ENCODE results near the gene AWAT1. TPM values are rescaled to one million over a fixed set of nuclear protein-coding genes. Genes with fewer than 3 reads are reported as not detected.
"Not testable (repeated sequence)": the region's sequence is repeated elsewhere in the genome, so short reads cannot be mapped to it uniquely, and the experiment has no call there.

Gene AWAT1
- polyA plus RNA-seq, result not detected

DNA sequence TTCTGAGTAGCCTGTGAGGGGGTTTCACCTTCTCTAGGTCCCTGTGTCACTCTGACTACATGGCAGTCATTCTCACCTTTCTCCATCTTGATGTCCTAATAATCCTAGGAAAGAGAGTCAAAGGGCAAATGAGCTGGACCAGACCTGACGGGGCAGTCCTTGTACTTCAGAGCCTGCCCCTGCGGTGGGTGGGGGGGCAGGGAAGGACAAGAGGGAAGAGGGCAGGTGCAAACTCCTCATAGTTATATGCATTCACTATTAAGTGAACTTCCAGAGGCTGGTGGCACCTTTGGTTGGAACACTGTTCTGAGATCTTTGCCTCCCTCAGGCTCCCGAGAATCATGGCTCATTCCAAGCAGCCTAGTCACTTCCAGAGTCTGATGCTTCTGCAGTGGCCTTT, at the start of gene AWAT1:
TSS of gene AWAT1 (plus strand) at position 301 of the 400 bp plus-strand sequence. CDS start at position 342, 41 bp downstream.
- H3K36me3 ChIP-seq (ENCODE audit: control insufficient read depth in 2 of 2, insufficient read depth in 2 of 2, low read length in 1 of 2), result no peaks in the 10 kb centered on the region
- peaks cover 0 to 3% of the 10 kb centered on the region in 2 donors for H3K27me3 ChIP-seq (ENCODE audit: control insufficient read depth in 1 of 2, insufficient read depth in 2 of 2, low read length in 2 of 2)
- H3K4me1 ChIP-seq (ENCODE audit: control insufficient read depth in 2 of 2, insufficient read depth in 2 of 2, low read length in 1 of 2), result no peaks in the 10 kb centered on the region
- no peak within 1 kb of the TSS for H3K27ac ChIP-seq (ENCODE audit: low read depth in 2 of 2, low read length in 1 of 2)
- H3K4me3 ChIP-seq (ENCODE audit: low read depth in 1 of 2, low read length in 2 of 2), result no peak within 1 kb of the TSS
- whole genome bisulfite sequencing, 2 donors, result 59 to 87% methylated on average over 3 of the region's 3 CpGs
- H3K9me3 ChIP-seq (ENCODE audit: control insufficient read depth in 2 of 2, insufficient read depth in 1 of 2, low read depth in 1 of 2, low read length in 1 of 2), result no peaks in the 10 kb centered on the region

DNA sequence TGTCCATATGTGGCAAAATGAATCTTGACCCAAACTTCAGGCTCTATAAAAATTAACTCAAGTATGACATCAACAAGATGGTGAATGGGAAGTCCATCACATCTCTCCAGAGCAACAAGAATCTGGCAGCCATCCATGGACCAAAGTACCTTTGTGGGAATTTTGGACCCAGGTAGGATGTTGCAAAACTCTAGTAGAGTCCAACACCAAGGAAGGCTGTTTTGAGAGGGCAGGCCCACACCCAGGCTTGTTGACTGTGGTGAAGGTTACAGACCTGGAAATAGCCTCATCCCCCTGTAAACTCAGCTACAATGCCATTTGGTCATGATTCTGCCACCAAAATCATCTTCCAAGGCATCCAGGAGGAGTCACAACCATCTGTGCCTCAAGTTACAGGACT, 44.2 kb upstream of the AWAT1 start:
- Histone ChIP-seq H3K27me3 (ENCODE audit: control insufficient read depth in 1 of 2, insufficient read depth in 2 of 2, low read length in 2 of 2) (no peaks in the 10 kb centered on the region), H3K4me3 (ENCODE audit: low read depth in 1 of 2, low read length in 2 of 2) (no peak overlapping the region), H3K27ac (ENCODE audit: low read depth in 2 of 2, low read length in 1 of 2) (no peak overlapping the region), H3K9me3 (ENCODE audit: control insufficient read depth in 2 of 2, insufficient read depth in 1 of 2, low read depth in 1 of 2, low read length in 1 of 2) (no peaks in the 10 kb centered on the region), H3K4me1 (ENCODE audit: control insufficient read depth in 2 of 2, insufficient read depth in 2 of 2, low read length in 1 of 2) (no peaks in the 10 kb centered on the region), H3K36me3 (ENCODE audit: control insufficient read depth in 2 of 2, insufficient read depth in 2 of 2, low read length in 1 of 2) (no peaks in the 10 kb centered on the region)

DNA sequence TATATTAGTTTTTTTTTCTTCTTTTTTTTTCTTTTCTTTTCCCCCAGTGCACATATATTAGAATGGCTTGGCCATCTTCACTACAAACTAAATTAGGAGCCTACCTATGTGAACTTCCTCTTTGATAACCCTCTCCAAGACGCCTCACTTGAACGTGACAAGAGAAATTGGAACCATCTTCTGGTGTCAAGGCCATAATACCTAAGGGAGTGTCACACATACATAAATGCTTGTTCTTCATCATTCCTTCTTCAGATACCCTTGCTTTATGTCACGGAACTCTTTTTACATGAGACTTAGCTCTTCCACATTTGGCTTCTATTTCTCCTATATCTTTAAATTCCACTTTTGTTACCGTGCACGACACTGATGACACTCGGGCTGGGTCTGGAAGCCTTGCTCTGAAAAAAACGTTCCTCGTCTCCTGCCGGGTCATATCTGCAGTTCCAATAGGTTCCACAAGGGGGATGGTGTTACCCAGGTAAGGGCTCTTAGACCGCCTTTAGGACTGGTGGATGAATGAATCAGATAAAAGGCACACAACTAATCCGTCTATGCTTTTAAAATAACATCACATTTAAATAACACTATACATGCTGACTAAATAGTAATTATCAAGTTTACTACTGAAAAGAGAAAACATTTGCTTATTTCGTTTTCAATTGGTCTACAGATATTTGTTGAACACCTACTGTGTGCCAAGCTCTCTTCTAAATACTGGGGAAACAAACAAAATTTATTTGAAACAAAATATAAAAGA, 37.3 kb upstream of the AWAT1 start:
- WGBS, 2 donors, result 8 to 12% methylated on average over 12 of the region's 12 CpGs
- no peak overlapping the region for H3K27ac ChIP-seq (ENCODE audit: low read depth in 2 of 2, low read length in 1 of 2)
- H3K27me3 ChIP-seq (ENCODE audit: control insufficient read depth in 1 of 2, insufficient read depth in 2 of 2, low read length in 2 of 2), result peaks cover 0 to 4% of the 10 kb centered on the region in 2 donors
- H3K4me1 ChIP-seq (ENCODE audit: control insufficient read depth in 2 of 2, insufficient read depth in 2 of 2, low read length in 1 of 2), result no peaks in the 10 kb centered on the region
- no peak overlapping the region for H3K4me3 ChIP-seq (ENCODE audit: low read depth in 1 of 2, low read length in 2 of 2)
- no peaks in the 10 kb centered on the region for H3K9me3 ChIP-seq (ENCODE audit: control insufficient read depth in 2 of 2, insufficient read depth in 1 of 2, low read depth in 1 of 2, low read length in 1 of 2)
- no peaks in the 10 kb centered on the region for H3K36me3 ChIP-seq (ENCODE audit: control insufficient read depth in 2 of 2, insufficient read depth in 2 of 2, low read length in 1 of 2)

- H3K27me3 ChIP-seq (ENCODE audit: control insufficient read depth in 1 of 2, insufficient read depth in 2 of 2, low read length in 2 of 2), result peaks cover 0 to 12% of the 10 kb centered on the region in 2 donors
- H3K27ac ChIP-seq (ENCODE audit: low read depth in 2 of 2, low read length in 1 of 2), result no peak overlapping the region
- no peaks in the 10 kb centered on the region for H3K4me1 ChIP-seq (ENCODE audit: control insufficient read depth in 2 of 2, insufficient read depth in 2 of 2, low read length in 1 of 2)
- H3K36me3 ChIP-seq (ENCODE audit: control insufficient read depth in 2 of 2, insufficient read depth in 2 of 2, low read length in 1 of 2), result no peaks in the 10 kb centered on the region
- WGBS, 2 donors, result 75 to 86% methylated on average over 5 of the region's 5 CpGs
- H3K9me3 ChIP-seq (ENCODE audit: control insufficient read depth in 2 of 2, insufficient read depth in 1 of 2, low read depth in 1 of 2, low read length in 1 of 2), result no peaks in the 10 kb centered on the region
- H3K4me3 ChIP-seq (ENCODE audit: low read depth in 1 of 2, low read length in 2 of 2), result no peak overlapping the region
Observed at GRCh38 chrX:70201732-70202131, 32.7 kb upstream of the AWAT1 start.

DNA sequence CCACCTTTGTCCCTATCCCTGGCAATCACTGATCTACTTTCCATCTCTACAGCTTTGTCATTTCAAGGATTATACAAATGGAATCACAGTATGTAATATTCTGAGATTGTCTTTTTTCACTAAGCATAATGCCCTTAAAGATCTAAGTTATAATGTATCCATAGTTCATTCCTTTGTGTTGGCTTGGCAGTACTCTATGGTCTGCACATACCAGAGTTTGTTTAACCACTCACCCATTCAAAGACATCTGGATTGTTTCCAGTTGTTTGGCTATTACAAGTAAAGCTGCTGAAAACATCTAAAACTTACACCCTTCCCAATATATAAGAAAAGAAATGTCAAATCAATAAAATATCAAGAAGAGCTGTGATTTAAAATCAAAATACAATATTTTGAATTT, 26.0 kb upstream of the AWAT1 start:
- H3K27me3 ChIP-seq (ENCODE audit: control insufficient read depth in 1 of 2, insufficient read depth in 2 of 2, low read length in 2 of 2), result peaks cover 0 to 5% of the 10 kb centered on the region in 2 donors
- no peak overlapping the region for H3K27ac ChIP-seq (ENCODE audit: low read depth in 2 of 2, low read length in 1 of 2)
- no peaks in the 10 kb centered on the region for H3K4me1 ChIP-seq (ENCODE audit: control insufficient read depth in 2 of 2, insufficient read depth in 2 of 2, low read length in 1 of 2)
- H3K4me3 ChIP-seq (ENCODE audit: low read depth in 1 of 2, low read length in 2 of 2), result no peak overlapping the region
- H3K36me3 ChIP-seq (ENCODE audit: control insufficient read depth in 2 of 2, insufficient read depth in 2 of 2, low read length in 1 of 2), result no peaks in the 10 kb centered on the region
- H3K9me3 ChIP-seq (ENCODE audit: control insufficient read depth in 2 of 2, insufficient read depth in 1 of 2, low read depth in 1 of 2, low read length in 1 of 2), result no peaks in the 10 kb centered on the region

- H3K27me3 ChIP-seq (ENCODE audit: control insufficient read depth in 1 of 2, insufficient read depth in 2 of 2, low read length in 2 of 2); H3K9me3 ChIP-seq (ENCODE audit: control insufficient read depth in 2 of 2, insufficient read depth in 1 of 2, low read depth in 1 of 2, low read length in 1 of 2); H3K4me1 ChIP-seq (ENCODE audit: control insufficient read depth in 2 of 2, insufficient read depth in 2 of 2, low read length in 1 of 2); H3K36me3 ChIP-seq (ENCODE audit: control insufficient read depth in 2 of 2, insufficient read depth in 2 of 2, low read length in 1 of 2); H3K27ac ChIP-seq (ENCODE audit: low read depth in 2 of 2, low read length in 1 of 2); H3K4me3 ChIP-seq (ENCODE audit: low read depth in 1 of 2, low read length in 2 of 2): not testable (repeated sequence)
- 55 to 56% methylated on average over 6 of the region's 6 CpGs for WGBS, 2 donors
Observed at GRCh38 chrX:70209570-70209969, 24.9 kb upstream of the AWAT1 start.

DNA sequence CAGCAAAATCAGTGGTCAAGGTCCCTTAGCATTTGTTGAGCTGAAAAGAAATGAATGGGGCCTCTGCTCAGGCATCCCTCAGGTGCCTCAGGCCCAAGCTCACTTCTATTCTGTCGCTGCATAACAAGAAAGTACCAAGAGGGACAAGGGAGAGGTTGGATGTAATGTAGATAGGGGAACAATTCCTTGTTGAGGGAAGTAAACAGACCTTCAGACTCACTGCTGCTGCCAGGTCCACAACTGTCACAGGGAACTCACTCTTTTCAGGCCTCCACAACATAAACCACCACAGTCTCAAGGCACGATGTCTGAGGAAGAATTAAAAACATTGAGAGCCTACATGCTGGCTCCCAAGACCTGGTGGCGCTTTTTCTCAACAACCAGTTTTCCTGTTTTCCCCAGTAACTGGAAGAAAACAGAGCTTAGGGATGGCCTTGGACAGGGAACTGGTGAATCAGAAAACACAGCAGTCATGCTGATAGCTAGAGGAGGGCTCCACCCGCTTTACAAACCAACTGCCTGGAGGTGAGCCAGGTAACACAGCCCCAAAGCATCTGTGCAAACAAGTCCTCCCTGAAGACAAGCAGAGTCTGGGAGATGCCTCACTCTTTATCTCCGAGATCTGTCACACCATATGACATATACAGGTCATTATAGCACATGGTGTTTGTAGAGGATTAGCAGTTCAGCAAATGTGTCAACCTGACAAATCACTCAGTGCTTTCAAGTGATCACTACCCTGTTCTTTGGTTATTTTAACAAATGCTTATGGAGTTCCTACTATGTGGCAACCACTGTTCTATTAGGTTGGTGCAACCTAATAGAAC, 14.3 kb upstream of the AWAT1 start:
- Histone ChIP-seq H3K27ac (ENCODE audit: low read depth in 2 of 2, low read length in 1 of 2) (no peak overlapping the region), H3K9me3 (ENCODE audit: control insufficient read depth in 2 of 2, insufficient read depth in 1 of 2, low read depth in 1 of 2, low read length in 1 of 2) (no peaks in the 10 kb centered on the region), H3K4me3 (ENCODE audit: low read depth in 1 of 2, low read length in 2 of 2) (no peak overlapping the region), H3K27me3 (ENCODE audit: control insufficient read depth in 1 of 2, insufficient read depth in 2 of 2, low read length in 2 of 2) (no peaks in the 10 kb centered on the region), H3K36me3 (ENCODE audit: control insufficient read depth in 2 of 2, insufficient read depth in 2 of 2, low read length in 1 of 2) (no peaks in the 10 kb centered on the region), H3K4me1 (ENCODE audit: control insufficient read depth in 2 of 2, insufficient read depth in 2 of 2, low read length in 1 of 2) (no peaks in the 10 kb centered on the region)
- 48 to 54% methylated on average over 5 of the region's 5 CpGs for WGBS, 2 donors

GRCh38 chrX:70226048-70226447, 8.4 kb upstream of the AWAT1 start:
- Histone ChIP-seq H3K4me1 (ENCODE audit: control insufficient read depth in 2 of 2, insufficient read depth in 2 of 2, low read length in 1 of 2) (no peaks in the 10 kb centered on the region), H3K36me3 (ENCODE audit: control insufficient read depth in 2 of 2, insufficient read depth in 2 of 2, low read length in 1 of 2) (no peaks in the 10 kb centered on the region), H3K9me3 (ENCODE audit: control insufficient read depth in 2 of 2, insufficient read depth in 1 of 2, low read depth in 1 of 2, low read length in 1 of 2) (no peaks in the 10 kb centered on the region), H3K27me3 (ENCODE audit: control insufficient read depth in 1 of 2, insufficient read depth in 2 of 2, low read length in 2 of 2) (no peaks in the 10 kb centered on the region), H3K4me3 (ENCODE audit: low read depth in 1 of 2, low read length in 2 of 2) (no peak overlapping the region), H3K27ac (ENCODE audit: low read depth in 2 of 2, low read length in 1 of 2) (no peak overlapping the region)

DNA sequence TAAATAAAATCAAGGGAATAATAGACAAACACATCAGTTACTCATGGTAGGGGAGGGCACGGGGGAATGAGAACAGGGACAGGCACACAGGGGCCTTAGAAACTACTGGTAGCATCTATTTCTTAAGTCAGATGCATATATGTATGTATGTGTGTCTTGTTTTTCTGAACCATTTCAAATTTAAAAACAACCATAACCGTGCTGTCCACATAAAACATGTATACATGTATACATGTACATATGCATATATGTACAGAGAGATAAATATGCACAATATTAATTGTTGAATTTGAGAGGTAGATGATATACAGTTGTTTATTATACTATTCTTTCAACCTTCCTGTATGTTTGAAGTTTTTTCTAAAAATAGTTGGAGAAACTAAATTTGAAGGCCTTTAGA, 7.8 kb upstream of the AWAT1 start:
- WGBS, 2 donors, result 64 to 89% methylated on average over 2 of the region's 2 CpGs
- no peak overlapping the region for H3K4me3 ChIP-seq (ENCODE audit: low read depth in 1 of 2, low read length in 2 of 2)
- H3K27me3 ChIP-seq (ENCODE audit: control insufficient read depth in 1 of 2, insufficient read depth in 2 of 2, low read length in 2 of 2), result no peaks in the 10 kb centered on the region
- no peaks in the 10 kb centered on the region for H3K4me1 ChIP-seq (ENCODE audit: control insufficient read depth in 2 of 2, insufficient read depth in 2 of 2, low read length in 1 of 2)
- no peaks in the 10 kb centered on the region for H3K36me3 ChIP-seq (ENCODE audit: control insufficient read depth in 2 of 2, insufficient read depth in 2 of 2, low read length in 1 of 2)
- no peak overlapping the region for H3K27ac ChIP-seq (ENCODE audit: low read depth in 2 of 2, low read length in 1 of 2)
- no peaks in the 10 kb centered on the region for H3K9me3 ChIP-seq (ENCODE audit: control insufficient read depth in 2 of 2, insufficient read depth in 1 of 2, low read depth in 1 of 2, low read length in 1 of 2)

- Histone ChIP-seq H3K9me3 (ENCODE audit: control insufficient read depth in 2 of 2, insufficient read depth in 1 of 2, low read depth in 1 of 2, low read length in 1 of 2) (no peaks in the 10 kb centered on the region), H3K36me3 (ENCODE audit: control insufficient read depth in 2 of 2, insufficient read depth in 2 of 2, low read length in 1 of 2) (no peaks in the 10 kb centered on the region), H3K27me3 (ENCODE audit: control insufficient read depth in 1 of 2, insufficient read depth in 2 of 2, low read length in 2 of 2) (no peaks in the 10 kb centered on the region), H3K4me1 (ENCODE audit: control insufficient read depth in 2 of 2, insufficient read depth in 2 of 2, low read length in 1 of 2) (no peaks in the 10 kb centered on the region), H3K27ac (ENCODE audit: low read depth in 2 of 2, low read length in 1 of 2) (no peak overlapping the region), H3K4me3 (ENCODE audit: low read depth in 1 of 2, low read length in 2 of 2) (no peak overlapping the region)
- 51 to 58% methylated on average over 4 of the region's 4 CpGs for WGBS, 2 donors
Observed at GRCh38 chrX:70231666-70232065, 2.8 kb upstream of the AWAT1 start.
